ACC112 (cell line): ENCODE results near the gene FANCC.

ENCODE experiments used
- H2AFZ ChIP-seq: fragments of 200-600 bp; sonication (generic); one replicate; pipeline ENCODE4 v1.6.0; 2017; ENCODE audit warnings: antibody characterized with exemption, low read length; ENCODE audit not compliant: unreplicated experiment
- H3K27ac ChIP-seq: fragments of 200-600 bp; sonication (generic); 2 replicates; pipeline ENCODE4 v1.5.1; 2014; ENCODE audit warnings: low read depth, mild to moderate bottlenecking, antibody characterized with exemption, low read length, moderate library complexity
- H3K27me3 ChIP-seq: fragments of 200-600 bp; sonication (generic); 2 replicates; pipeline ENCODE4 v1.6.1; 2014; ENCODE audit warnings: mild to moderate bottlenecking, antibody characterized with exemption, low read length, moderate library complexity, mixed read lengths; ENCODE audit not compliant: insufficient read depth
- H3K36me3 ChIP-seq: fragments of 200-600 bp; sonication (generic); 2 replicates; pipeline ENCODE4 v1.6.1; 2016; ENCODE audit warnings: mild to moderate bottlenecking, antibody characterized with exemption, low read length, moderate library complexity, mixed read lengths; ENCODE audit not compliant: insufficient read depth
- H3K4me1 ChIP-seq: fragments of 200-600 bp; sonication (generic); one replicate; pipeline ENCODE4 v1.6.1; 2016; ENCODE audit warnings: low read length, mixed read lengths; ENCODE audit not compliant: insufficient read depth, unreplicated experiment, control insufficient read depth
- H3K4me3 ChIP-seq: fragments of 200-600 bp; sonication (generic); 2 replicates; pipeline ENCODE4 v1.5.1; 2014; ENCODE audit warnings: mild to moderate bottlenecking, low read depth, low read length
- H3K79me2 ChIP-seq: fragments of 200-600 bp; sonication (generic); one replicate; pipeline ENCODE4 v1.6.0; 2016; ENCODE audit warnings: low read length; ENCODE audit not compliant: control insufficient read depth, unreplicated experiment, insufficient read depth

FANCC gene

GRCh38 chr9:95346021-95346420 lies 28.5 kb upstream of the FANCC start:
- Histone ChIP-seq H3K4me3 (no peak overlapping the region), H3K27ac (no peak overlapping the region), H3K36me3 (no peaks in the 10 kb centered on the region), H3K4me1 (no peaks in the 10 kb centered on the region), H2AFZ (no peak overlapping the region), H3K27me3 (peaks cover 23% of the 10 kb centered on the region), H3K79me2 (no peaks in the 10 kb centered on the region)

- H3K4me3 ChIP-seq, result no peak overlapping the region
- H3K4me1 ChIP-seq, result no peaks in the 10 kb centered on the region
- H3K27ac ChIP-seq, result no peak overlapping the region
- no peaks in the 10 kb centered on the region for H3K36me3 ChIP-seq
- peaks cover 12% of the 10 kb centered on the region for H3K27me3 ChIP-seq
- H3K79me2 ChIP-seq, result no peaks in the 10 kb centered on the region
- no peak overlapping the region for H2AFZ ChIP-seq
Measured at GRCh38 chr9:95344735-95345325, 27.3 kb upstream of the FANCC start.

GRCh38 chr9:95343725-95344287 lies 26.3 kb upstream of the FANCC start:
- no peaks in the 10 kb centered on the region for H3K4me1 ChIP-seq
- peaks cover 2% of the 10 kb centered on the region; the same call in 1 of the 2 replicates for H3K27me3 ChIP-seq

GRCh38 chr9:95342571-95342970 lies 25.1 kb upstream of the FANCC start:
- Histone ChIP-seq H3K36me3 (no peaks in the 10 kb centered on the region), H3K27me3 (no peaks in the 10 kb centered on the region; the same call in 1 of the 2 replicates), H3K4me3 (no peak overlapping the region), H3K4me1 (no peaks in the 10 kb centered on the region), H3K27ac (no peak overlapping the region), H2AFZ (no peak overlapping the region), H3K79me2 (no peaks in the 10 kb centered on the region)

More at GRCh38 chr9:95343725-95344287, 26.3 kb upstream of the FANCC start:
- Histone ChIP-seq H3K79me2 (no peaks in the 10 kb centered on the region), H3K27ac (no peak overlapping the region), H2AFZ (no peak overlapping the region), H3K4me3 (no peak overlapping the region), H3K36me3 (no peaks in the 10 kb centered on the region)

GRCh38 chr9:95341293-95341962 lies 23.9 kb upstream of the FANCC start:
- Histone ChIP-seq H3K4me1 (no peaks in the 10 kb centered on the region), H3K36me3 (no peaks in the 10 kb centered on the region), H3K79me2 (no peaks in the 10 kb centered on the region), H3K27ac (no peak overlapping the region), H2AFZ (no peak overlapping the region), H3K4me3 (no peak overlapping the region), H3K27me3 (no peaks in the 10 kb centered on the region)

- no peak overlapping the region for H3K4me3 ChIP-seq
- no peak overlapping the region for H3K27ac ChIP-seq
- H3K36me3 ChIP-seq, result no peaks in the 10 kb centered on the region
- no peaks in the 10 kb centered on the region for H3K79me2 ChIP-seq
- H3K4me1 ChIP-seq, result no peaks in the 10 kb centered on the region
- H2AFZ ChIP-seq, result no peak overlapping the region
- no peaks in the 10 kb centered on the region; the same call in 1 of the 2 replicates for H3K27me3 ChIP-seq
Measured at GRCh38 chr9:95338243-95338642, 20.7 kb upstream of the FANCC start.

- Histone ChIP-seq H3K27ac (no peak overlapping the region), H3K79me2 (no peaks in the 10 kb centered on the region)
Measured at GRCh38 chr9:95336281-95336680, 18.8 kb upstream of the FANCC start.

GRCh38 chr9:95333426-95333825 lies 15.9 kb upstream of the FANCC start:
- peaks cover 14% of the 10 kb centered on the region; the same call in 1 of the 2 replicates for H3K27me3 ChIP-seq
- H3K27ac ChIP-seq, result no peak overlapping the region
- no peak overlapping the region for H2AFZ ChIP-seq
- H3K79me2 ChIP-seq, result no peaks in the 10 kb centered on the region
- no peak overlapping the region for H3K4me3 ChIP-seq
- no peaks in the 10 kb centered on the region for H3K4me1 ChIP-seq
- H3K36me3 ChIP-seq, result no peaks in the 10 kb centered on the region

More at GRCh38 chr9:95336281-95336680, 18.8 kb upstream of the FANCC start:
- H2AFZ ChIP-seq, result no peak overlapping the region
- H3K4me1 ChIP-seq, result no peaks in the 10 kb centered on the region
- peaks cover 8% of the 10 kb centered on the region; the same call in 1 of the 2 replicates for H3K27me3 ChIP-seq
- H3K36me3 ChIP-seq, result no peaks in the 10 kb centered on the region
- no peak overlapping the region for H3K4me3 ChIP-seq

- Histone ChIP-seq H3K4me3 (no peak overlapping the region), H2AFZ (no peak overlapping the region), H3K36me3 (no peaks in the 10 kb centered on the region), H3K27me3 (peaks cover 14% of the 10 kb centered on the region; the same call in 1 of the 2 replicates), H3K79me2 (no peaks in the 10 kb centered on the region), H3K27ac (no peak overlapping the region), H3K4me1 (no peaks in the 10 kb centered on the region)
Measured at GRCh38 chr9:95332860-95333259, 15.4 kb upstream of the FANCC start.

- H3K4me3 ChIP-seq, result no peak overlapping the region
- no peak overlapping the region for H3K27ac ChIP-seq
- no peaks in the 10 kb centered on the region for H3K4me1 ChIP-seq
- H3K36me3 ChIP-seq, result peaks cover 3% of the 10 kb centered on the region; the same call in 1 of the 2 replicates
- H2AFZ ChIP-seq, result no peak overlapping the region
- peaks cover 14% of the 10 kb centered on the region; the same call in 1 of the 2 replicates for H3K27me3 ChIP-seq
- H3K79me2 ChIP-seq, result no peaks in the 10 kb centered on the region
Measured at GRCh38 chr9:95330720-95331404, 13.4 kb upstream of the FANCC start.
